Breast epithelium (tissue), 3 donors: ENCODE measurements around the gene STK4.

Source experiments
- POLR2A ChIP-seq: fragments of 450-650 bp; IDR thresholded peaks from one replicate; pipeline ENCODE4 v1.6.1; 2016; ENCODE audit warnings: antibody characterized with exemption, mild to moderate bottlenecking, moderate library complexity
- TF ChIP-seq, protein P1 (sequence below), 3 donors: fragments of 450-650 bp; IDR thresholded peaks; one replicate each; pipeline ENCODE4 v1.5.1; 2016 to 2017; ENCODE audit warnings: antibody characterized with exemption in 3 of 3, mild to moderate bottlenecking in 3 of 3, moderate library complexity in 3 of 3

DNA sequence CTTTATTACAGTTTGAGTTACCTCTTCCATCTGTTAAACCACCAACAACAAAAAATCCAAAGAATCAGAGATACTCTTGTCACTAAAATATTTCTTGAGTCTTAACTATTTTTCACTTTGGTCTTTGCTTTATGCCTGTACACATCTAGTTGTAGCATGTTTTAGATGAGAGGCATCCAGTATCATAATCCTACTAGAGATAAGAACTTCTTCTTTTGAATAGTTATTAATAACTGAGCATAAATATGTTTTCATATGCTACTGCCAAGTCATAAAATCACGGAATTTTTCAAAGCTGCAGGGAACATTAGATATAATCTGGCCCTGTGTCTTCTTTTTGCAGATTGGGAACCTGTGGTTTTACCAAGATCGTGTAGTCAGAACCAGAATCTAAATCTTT is 55.3 kb downstream of the STK4 start:
- TF ChIP-seq POLR2A: no peak
- TF ChIP-seq, protein P1, sequence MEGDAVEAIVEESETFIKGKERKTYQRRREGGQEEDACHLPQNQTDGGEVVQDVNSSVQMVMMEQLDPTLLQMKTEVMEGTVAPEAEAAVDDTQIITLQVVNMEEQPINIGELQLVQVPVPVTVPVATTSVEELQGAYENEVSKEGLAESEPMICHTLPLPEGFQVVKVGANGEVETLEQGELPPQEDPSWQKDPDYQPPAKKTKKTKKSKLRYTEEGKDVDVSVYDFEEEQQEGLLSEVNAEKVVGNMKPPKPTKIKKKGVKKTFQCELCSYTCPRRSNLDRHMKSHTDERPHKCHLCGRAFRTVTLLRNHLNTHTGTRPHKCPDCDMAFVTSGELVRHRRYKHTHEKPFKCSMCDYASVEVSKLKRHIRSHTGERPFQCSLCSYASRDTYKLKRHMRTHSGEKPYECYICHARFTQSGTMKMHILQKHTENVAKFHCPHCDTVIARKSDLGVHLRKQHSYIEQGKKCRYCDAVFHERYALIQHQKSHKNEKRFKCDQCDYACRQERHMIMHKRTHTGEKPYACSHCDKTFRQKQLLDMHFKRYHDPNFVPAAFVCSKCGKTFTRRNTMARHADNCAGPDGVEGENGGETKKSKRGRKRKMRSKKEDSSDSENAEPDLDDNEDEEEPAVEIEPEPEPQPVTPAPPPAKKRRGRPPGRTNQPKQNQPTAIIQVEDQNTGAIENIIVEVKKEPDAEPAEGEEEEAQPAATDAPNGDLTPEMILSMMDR (IDR thresholded peaks at IDR 0.05): no peak
